Measurements from ENCODE around the gene SLC23A2.

Gene SLC23A2

GRCh38 chr20:4949833-4950178 lies 51.5 kb downstream of the SLC23A2 start:
- DNase-seq, result peak; percentile 11
- Mint-ChIP-seq H3K27me3 (no peaks in the 10 kb centered on the region), H3K27ac (peak overlapping the region; percentile 44)

GRCh38 chr20:4947817-4948559 lies 53.3 kb downstream of the SLC23A2 start:
- peaks cover 0 to 5% of the 10 kb centered on the region in 2 donors for H3K9me3 Mint-ChIP-seq
- H3K4me1 Mint-ChIP-seq, result peaks cover 40 to 71% of the 10 kb centered on the region in 2 donors
- peak overlapping the region; percentile 47 to 59 for H3K4me3 Mint-ChIP-seq
- H3K27me3 Mint-ChIP-seq, result no peaks in the 10 kb centered on the region
- peak overlapping the region; percentile 77 for H3K27ac Mint-ChIP-seq
- H3K36me3 Mint-ChIP-seq, result peaks cover 27 to 69% of the 10 kb centered on the region in 2 donors
- ATAC-seq (replicated peaks) (no peak), DNase-seq (no peak)

More at GRCh38 chr20:4949833-4950178, 51.5 kb downstream of the SLC23A2 start:
- Mint-ChIP-seq H3K36me3 (peaks cover 27 to 58% of the 10 kb centered on the region in 2 donors), H3K4me1 (peaks cover 35 to 60% of the 10 kb centered on the region in 2 donors), H3K9me3 (peaks cover 0 to 5% of the 10 kb centered on the region in 2 donors), H3K4me3 (peak overlapping the region; percentile 59 to 63)
- peak; percentile 53 to 66 for ATAC-seq (replicated peaks)

GRCh38 chr20:4946986-4947385 lies 54.3 kb downstream of the SLC23A2 start:
- H3K4me3 Mint-ChIP-seq, result peak overlapping the region; percentile 79 to 82
- peaks cover 49 to 81% of the 10 kb centered on the region in 2 donors for H3K4me1 Mint-ChIP-seq
- ATAC-seq (replicated peaks) (peak; percentile 84 to 87), DNase-seq (peak; percentile 34)
- H3K9me3 Mint-ChIP-seq, result no peaks in the 10 kb centered on the region
- H3K36me3 Mint-ChIP-seq, result peaks cover 22 to 71% of the 10 kb centered on the region in 2 donors
- peak overlapping the region; percentile 86 for H3K27ac Mint-ChIP-seq
- H3K27me3 Mint-ChIP-seq, result no peaks in the 10 kb centered on the region

GRCh38 chr20:4946585-4946984 lies 54.7 kb downstream of the SLC23A2 start:
- Mint-ChIP-seq H3K27me3 (no peaks in the 10 kb centered on the region), H3K27ac (no peak overlapping the region), H3K4me1 (peaks cover 51 to 85% of the 10 kb centered on the region in 2 donors), H3K4me3 (peak overlapping the region; percentile 3 to 82), H3K9me3 (no peaks in the 10 kb centered on the region), H3K36me3 (peaks cover 22 to 71% of the 10 kb centered on the region in 2 donors)
- DNase-seq (no peak), ATAC-seq (replicated peaks) (peak; percentile 53 to 58)

- Mint-ChIP-seq H3K27me3 (no peaks in the 10 kb centered on the region), H3K36me3 (peaks cover 24 to 63% of the 10 kb centered on the region in 2 donors), H3K27ac (peak overlapping the region; percentile 37), H3K4me3 (no peak overlapping the region), H3K4me1 (peaks cover 42 to 84% of the 10 kb centered on the region in 2 donors), H3K9me3 (no peaks in the 10 kb centered on the region)
- DNase-seq, result no peak
- no peak for ATAC-seq (replicated peaks)
These were observed 56.6 kb downstream of the SLC23A2 start for GRCh38 chr20:4944518-4945313.

GRCh38 chr20:4942331-4942730 lies 59.0 kb downstream of the SLC23A2 start:
- no peak for DNase-seq
- Mint-ChIP-seq H3K9me3 (no peaks in the 10 kb centered on the region), H3K36me3 (peaks cover 19 to 60% of the 10 kb centered on the region in 2 donors), H3K4me1 (peaks cover 34 to 74% of the 10 kb centered on the region in 2 donors), H3K4me3 (peak overlapping the region; percentile 34 to 38), H3K27me3 (no peaks in the 10 kb centered on the region), H3K27ac (peak overlapping the region; percentile 79)
- ATAC-seq (replicated peaks), result peak; percentile 18 to 24

- no peak for DNase-seq
- H3K4me3 Mint-ChIP-seq, result no peak overlapping the region
- peaks cover 25 to 41% of the 10 kb centered on the region in 2 donors for H3K4me1 Mint-ChIP-seq
- H3K27me3 Mint-ChIP-seq, result no peaks in the 10 kb centered on the region
- no peaks in the 10 kb centered on the region for H3K9me3 Mint-ChIP-seq
- peaks cover 24 to 41% of the 10 kb centered on the region in 2 donors for H3K36me3 Mint-ChIP-seq
- H3K27ac Mint-ChIP-seq, result peak overlapping the region; percentile 59
- no peak for ATAC-seq (replicated peaks)
These were observed 63.6 kb downstream of the SLC23A2 start for GRCh38 chr20:4937407-4938319.

GRCh38 chr20:4936851-4937406 lies 64.4 kb downstream of the SLC23A2 start:
- H3K27me3 Mint-ChIP-seq, result no peaks in the 10 kb centered on the region
- peaks cover 18 to 34% of the 10 kb centered on the region in 2 donors for H3K4me1 Mint-ChIP-seq
- no peaks in the 10 kb centered on the region for H3K9me3 Mint-ChIP-seq
- no peak overlapping the region for H3K4me3 Mint-ChIP-seq
- no peak overlapping the region for H3K27ac Mint-ChIP-seq
- no peak for ATAC-seq (replicated peaks)
- H3K36me3 Mint-ChIP-seq, result peaks cover 27 to 42% of the 10 kb centered on the region in 2 donors
- DNase-seq, result no peak

GRCh38 chr20:4936392-4936850 lies 64.9 kb downstream of the SLC23A2 start:
- Mint-ChIP-seq H3K27ac (no peak overlapping the region), H3K27me3 (no peaks in the 10 kb centered on the region), H3K4me3 (no peak overlapping the region), H3K9me3 (no peaks in the 10 kb centered on the region), H3K36me3 (peaks cover 28 to 40% of the 10 kb centered on the region in 2 donors), H3K4me1 (peaks cover 15 to 29% of the 10 kb centered on the region in 2 donors)
- DNase-seq (no peak), ATAC-seq (replicated peaks) (no peak)

- no peaks in the 10 kb centered on the region for H3K9me3 Mint-ChIP-seq
- H3K27ac Mint-ChIP-seq, result no peak overlapping the region
- peaks cover 13 to 19% of the 10 kb centered on the region in 2 donors for H3K4me1 Mint-ChIP-seq
- ATAC-seq (replicated peaks), result no peak
- H3K36me3 Mint-ChIP-seq, result peaks cover 33 to 39% of the 10 kb centered on the region in 2 donors
- no peaks in the 10 kb centered on the region for H3K27me3 Mint-ChIP-seq
- no peak overlapping the region for H3K4me3 Mint-ChIP-seq
- DNase-seq, result no peak
These were observed 69.2 kb downstream of the SLC23A2 start for GRCh38 chr20:4932061-4932460.

- no peak overlapping the region for H3K4me3 Mint-ChIP-seq
- DNase-seq, result no peak
- peak in 1 of 2 donors; percentile 53 for ATAC-seq (replicated peaks)
- H3K9me3 Mint-ChIP-seq, result no peaks in the 10 kb centered on the region
- no peak overlapping the region for H3K27ac Mint-ChIP-seq
- H3K27me3 Mint-ChIP-seq, result no peaks in the 10 kb centered on the region
- peaks cover 14 to 20% of the 10 kb centered on the region in 2 donors for H3K4me1 Mint-ChIP-seq
- H3K36me3 Mint-ChIP-seq, result peaks cover 37 to 41% of the 10 kb centered on the region in 2 donors
These were observed 71.5 kb downstream of the SLC23A2 start for GRCh38 chr20:4929686-4930397.

GRCh38 chr20:4926531-4927156 lies 74.7 kb downstream of the SLC23A2 start:
- no peaks in the 10 kb centered on the region for H3K9me3 Mint-ChIP-seq
- no peak overlapping the region for H3K27ac Mint-ChIP-seq
- peaks cover 17 to 30% of the 10 kb centered on the region in 2 donors for H3K4me1 Mint-ChIP-seq
- DNase-seq (no peak), ATAC-seq (replicated peaks) (no peak)
- H3K4me3 Mint-ChIP-seq, result no peak overlapping the region
- H3K27me3 Mint-ChIP-seq, result no peaks in the 10 kb centered on the region
- peaks cover 39 to 46% of the 10 kb centered on the region in 2 donors for H3K36me3 Mint-ChIP-seq
